ENCODE measurements around the gene AHR. TPM values are rescaled to one million over a fixed set of nuclear protein-coding genes. Genes with fewer than 3 reads are reported as not detected.
A peak's percentile ranks its signal among the peaks of the same experiment; 100 is the strongest.

The AHR gene
- polyA plus RNA-seq (2013, experiment 1 of 2) = 29.9 TPM
- 26.8 TPM for polyA plus RNA-seq (2013, experiment 2 of 2)

GRCh38 chr7:17298102-17298839 is at the start of gene AHR:
AHR (plus strand) TSS chr7:17298652; CDS start chr7:17299265, 613 bp downstream.
- no peaks in the 10 kb centered on the region for H3K9me3 ChIP-seq (ENCODE audit: control insufficient read depth, low read length)
- 3 to 4% methylated on average over 34 to 35 of the region's 46 CpGs for WGBS, 2 experiments (ENCODE audit: insufficient coverage in 2 of 2)
- H3K27ac ChIP-seq (ENCODE audit: low read depth, low read length, severe bottlenecking) = no peak within 1 kb of the TSS
- H3K4me1 ChIP-seq (ENCODE audit: control insufficient read depth, insufficient read depth, low read length, poor library complexity, severe bottlenecking) = no peaks in the 10 kb centered on the region
- peak within 1 kb of the TSS; percentile 83 for H3K4me3 ChIP-seq (ENCODE audit: extremely low read depth, insufficient read depth, low read length, poor library complexity, severe bottlenecking)
- no peaks in the 10 kb centered on the region for H3K36me3 ChIP-seq (ENCODE audit: control insufficient read depth, insufficient read depth, low read length)

DNA sequence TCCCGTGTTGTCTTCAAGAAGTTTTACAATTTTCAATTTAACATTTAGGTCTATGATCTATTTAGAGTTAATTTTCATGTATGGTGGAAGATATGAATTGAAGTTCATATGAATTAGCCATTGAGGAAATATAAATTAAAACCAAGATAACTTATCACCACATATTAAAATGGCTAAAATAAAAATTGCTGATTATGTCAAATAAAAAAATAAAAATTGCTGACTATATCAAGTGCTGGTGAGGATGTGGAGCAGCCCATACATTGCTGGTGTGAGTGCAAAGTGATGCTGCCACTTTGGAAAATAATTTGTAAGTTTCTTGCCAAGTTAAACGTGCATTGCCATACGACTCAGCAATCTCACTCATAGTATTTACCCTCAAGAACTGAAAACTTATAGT is 44.6 kb upstream of the AHR start:
- Histone ChIP-seq H3K27ac (ENCODE audit: low read depth, low read length, severe bottlenecking) (no peak overlapping the region), H3K4me3 (ENCODE audit: extremely low read depth, insufficient read depth, low read length, poor library complexity, severe bottlenecking) (no peak overlapping the region), H3K4me1 (ENCODE audit: control insufficient read depth, insufficient read depth, low read length, poor library complexity, severe bottlenecking) (no peaks in the 10 kb centered on the region), H3K36me3 (ENCODE audit: control insufficient read depth, insufficient read depth, low read length) (no peaks in the 10 kb centered on the region), H3K9me3 (ENCODE audit: control insufficient read depth, low read length) (no peaks in the 10 kb centered on the region)
- WGBS, 2 experiments (ENCODE audit: insufficient coverage in 2 of 2) = no CpG with 5 or more reads among the region's 3 CpGs

DNA sequence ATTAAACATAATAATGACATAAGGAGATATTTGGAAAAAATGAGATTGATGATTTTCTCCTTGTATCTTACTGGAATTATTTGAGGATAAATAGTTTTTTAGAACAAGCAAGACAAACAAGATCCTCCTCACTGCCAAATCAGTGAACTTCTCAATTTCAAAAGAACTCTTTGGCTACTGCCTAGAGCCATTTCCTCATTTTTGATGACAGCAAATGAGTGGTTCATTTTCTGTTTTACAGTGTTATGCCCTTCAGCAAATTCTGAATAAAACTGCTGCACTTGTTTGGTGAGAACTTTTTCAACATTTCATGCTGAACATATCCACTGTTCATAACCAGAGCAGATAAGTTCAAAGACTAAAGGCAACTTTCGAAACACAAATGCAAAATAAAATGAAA is 42.5 kb upstream of the AHR start:
- Histone ChIP-seq H3K27ac (ENCODE audit: low read depth, low read length, severe bottlenecking) (no peak overlapping the region), H3K9me3 (ENCODE audit: control insufficient read depth, low read length) (no peaks in the 10 kb centered on the region), H3K36me3 (ENCODE audit: control insufficient read depth, insufficient read depth, low read length) (no peaks in the 10 kb centered on the region), H3K4me3 (ENCODE audit: extremely low read depth, insufficient read depth, low read length, poor library complexity, severe bottlenecking) (no peak overlapping the region), H3K4me1 (ENCODE audit: control insufficient read depth, insufficient read depth, low read length, poor library complexity, severe bottlenecking) (no peaks in the 10 kb centered on the region)
- no CpG with 5 or more reads among the region's 1 CpG for WGBS, 2 experiments (ENCODE audit: insufficient coverage in 2 of 2)

- Histone ChIP-seq H3K4me1 (ENCODE audit: control insufficient read depth, insufficient read depth, low read length, poor library complexity, severe bottlenecking) (no peaks in the 10 kb centered on the region), H3K36me3 (ENCODE audit: control insufficient read depth, insufficient read depth, low read length) (no peaks in the 10 kb centered on the region), H3K27ac (ENCODE audit: low read depth, low read length, severe bottlenecking) (no peak overlapping the region), H3K4me3 (ENCODE audit: extremely low read depth, insufficient read depth, low read length, poor library complexity, severe bottlenecking) (no peak overlapping the region), H3K9me3 (ENCODE audit: control insufficient read depth, low read length) (no peaks in the 10 kb centered on the region)
- 33 to 50% methylated on average over 1 of the region's 2 CpGs for WGBS, 2 experiments (ENCODE audit: insufficient coverage in 2 of 2)
Observed at GRCh38 chr7:17256375-17256774, 42.1 kb upstream of the AHR start.

DNA sequence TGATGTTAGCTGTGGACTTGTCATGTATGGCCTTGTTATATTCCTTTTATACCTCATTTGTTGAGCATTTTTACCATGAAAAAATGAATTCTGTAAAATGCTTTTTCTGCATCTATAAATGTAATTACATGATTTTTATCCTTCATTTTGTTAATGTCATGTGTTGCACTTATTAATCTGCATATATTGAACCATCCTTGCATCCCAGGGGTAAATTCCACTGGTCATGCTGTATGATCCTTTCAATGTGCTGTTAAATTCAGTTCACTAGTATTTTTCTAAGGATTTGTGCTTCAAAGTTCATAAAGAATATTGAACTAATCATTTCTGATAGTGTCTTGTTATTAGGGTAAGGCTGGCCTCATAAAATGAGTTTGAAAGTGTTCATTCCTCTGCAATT is 31.9 kb upstream of the AHR start:
- Histone ChIP-seq H3K4me1 (ENCODE audit: control insufficient read depth, insufficient read depth, low read length, poor library complexity, severe bottlenecking) (no peaks in the 10 kb centered on the region), H3K36me3 (ENCODE audit: control insufficient read depth, insufficient read depth, low read length) (no peaks in the 10 kb centered on the region), H3K4me3 (ENCODE audit: extremely low read depth, insufficient read depth, low read length, poor library complexity, severe bottlenecking) (no peak overlapping the region), H3K9me3 (ENCODE audit: control insufficient read depth, low read length) (peaks cover 15% of the 10 kb centered on the region), H3K27ac (ENCODE audit: low read depth, low read length, severe bottlenecking) (no peak overlapping the region)

DNA sequence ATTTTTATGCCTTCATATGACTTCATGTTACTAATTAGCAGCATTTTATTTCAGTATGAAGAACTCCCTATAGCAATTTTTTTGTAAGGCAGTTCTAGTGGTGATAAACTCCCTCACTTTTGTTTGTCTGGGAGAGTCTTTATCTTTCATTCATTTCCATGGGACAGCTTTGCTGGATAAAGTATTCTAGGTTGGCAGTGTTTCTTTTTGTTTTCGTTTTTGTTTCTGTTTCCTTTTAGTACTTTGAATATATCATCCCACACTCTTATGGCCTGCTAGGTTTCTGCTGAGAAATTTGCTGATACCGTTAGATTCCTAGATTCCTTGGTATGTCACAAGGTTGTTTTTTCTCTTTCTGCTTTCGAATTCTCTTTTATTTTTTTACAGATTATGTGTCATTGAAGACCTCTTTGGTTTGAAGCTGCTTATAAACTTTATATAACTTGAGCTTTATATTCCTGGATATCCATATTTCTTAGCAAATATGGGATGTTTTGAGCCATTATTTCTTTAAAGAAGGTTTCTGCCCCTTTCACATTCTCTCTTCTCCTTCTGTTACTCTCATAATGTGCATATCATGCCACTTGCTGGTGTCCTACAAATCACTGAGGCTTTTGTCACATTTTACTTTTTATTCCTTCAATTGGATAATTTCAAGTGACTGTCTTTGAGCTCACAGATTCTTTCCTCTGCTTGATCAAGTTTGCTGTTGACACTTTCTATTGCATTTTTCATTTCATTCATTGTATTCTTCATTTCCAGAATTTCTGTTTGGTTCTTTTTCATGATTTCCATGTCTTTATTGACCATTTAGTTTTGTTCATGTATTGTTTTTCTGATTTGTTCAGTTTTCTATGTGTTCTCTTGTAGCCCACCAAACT is 28.9 kb upstream of the AHR start:
- Histone ChIP-seq H3K4me1 (ENCODE audit: control insufficient read depth, insufficient read depth, low read length, poor library complexity, severe bottlenecking) (no peaks in the 10 kb centered on the region), H3K4me3 (ENCODE audit: extremely low read depth, insufficient read depth, low read length, poor library complexity, severe bottlenecking) (no peak overlapping the region)
- no CpG with 5 or more reads among the region's 3 CpGs for WGBS, 2 experiments (ENCODE audit: insufficient coverage in 2 of 2)

DNA sequence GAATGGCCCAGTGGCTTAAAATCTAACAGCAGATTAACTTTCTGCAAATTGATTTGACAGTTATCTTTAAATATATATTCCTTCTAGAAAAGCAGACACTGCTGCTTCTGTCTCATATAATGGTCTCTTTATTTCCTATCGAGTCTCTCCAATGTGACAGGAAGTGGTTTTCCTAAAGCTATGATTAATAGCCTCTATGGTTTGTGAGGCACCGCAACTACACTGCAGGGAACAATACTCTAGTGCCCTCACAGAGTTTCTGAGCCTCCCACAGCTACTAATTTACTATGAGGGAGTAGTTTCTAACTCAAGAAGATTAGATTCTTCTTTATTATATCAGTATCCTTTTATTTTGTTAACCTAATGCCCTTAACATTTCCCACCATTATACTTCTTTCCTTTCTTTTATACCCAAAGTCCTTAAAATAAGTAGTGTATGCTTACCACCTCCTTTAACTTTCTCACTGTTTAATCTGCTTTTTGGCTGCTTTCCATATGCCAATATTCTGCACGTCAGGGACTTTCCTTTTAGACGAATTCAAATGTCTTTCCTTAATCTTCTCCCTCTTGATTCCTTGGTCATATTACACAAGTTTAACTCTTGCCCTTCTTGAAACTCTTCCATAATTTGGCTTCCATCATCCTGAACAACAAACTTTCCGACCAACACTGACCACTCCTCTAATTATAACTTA is 23.8 kb upstream of the AHR start:
- WGBS, 2 experiments (ENCODE audit: insufficient coverage in 2 of 2) = 88 to 94% methylated on average over 3 of the region's 5 CpGs
- H3K27ac ChIP-seq (ENCODE audit: low read depth, low read length, severe bottlenecking) = no peak overlapping the region

More for the DNA sequence above, 28.9 kb upstream of the AHR start:
- H3K9me3 ChIP-seq (ENCODE audit: control insufficient read depth, low read length) = peaks cover 15% of the 10 kb centered on the region
- no peaks in the 10 kb centered on the region for H3K36me3 ChIP-seq (ENCODE audit: control insufficient read depth, insufficient read depth, low read length)
- H3K27ac ChIP-seq (ENCODE audit: low read depth, low read length, severe bottlenecking) = no peak overlapping the region

DNA sequence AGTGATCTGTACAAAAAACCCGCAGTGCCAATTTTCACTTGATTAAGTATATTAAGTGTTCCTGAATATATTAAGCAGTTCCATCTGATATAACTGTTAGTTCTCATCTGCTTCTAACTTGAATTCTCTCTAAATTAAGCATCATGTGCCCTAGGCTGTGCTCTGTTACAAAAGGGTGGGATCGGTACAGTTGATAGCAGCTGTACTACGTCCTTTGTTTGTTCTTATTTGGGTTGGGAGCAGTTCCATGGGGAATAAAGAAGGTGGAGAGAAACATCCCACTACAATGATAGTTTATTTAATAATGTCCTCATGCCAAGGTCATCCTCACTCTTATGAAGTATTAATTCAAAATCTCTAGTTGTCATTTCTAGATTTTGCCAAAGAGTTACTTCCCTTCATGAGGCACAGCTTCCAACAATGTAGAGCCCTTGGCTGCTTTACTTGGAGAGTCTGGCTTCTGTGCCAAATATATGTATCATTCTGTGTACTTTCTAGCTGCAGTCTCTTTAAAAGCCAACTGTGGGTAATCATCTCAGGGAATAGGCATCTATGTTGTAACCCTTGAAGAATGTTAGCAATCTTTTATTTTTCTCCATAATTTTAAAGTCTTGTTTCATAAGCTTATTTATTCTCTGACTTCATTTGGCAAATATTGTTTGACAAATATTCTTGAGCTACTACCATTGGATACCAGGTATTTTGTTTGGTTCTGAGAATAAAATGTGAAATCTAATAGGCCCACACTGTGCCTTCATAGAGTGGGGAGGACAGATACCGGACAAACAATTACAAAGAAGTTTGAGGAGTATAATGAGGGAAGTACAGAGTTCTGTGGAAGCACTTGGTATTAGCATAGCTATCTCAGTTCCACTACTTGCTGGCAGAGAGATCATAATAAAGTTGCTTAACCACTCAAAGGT is 22.4 kb upstream of the AHR start:
- Histone ChIP-seq H3K4me3 (ENCODE audit: extremely low read depth, insufficient read depth, low read length, poor library complexity, severe bottlenecking) (no peak overlapping the region), H3K27ac (ENCODE audit: low read depth, low read length, severe bottlenecking) (peak overlapping the region; percentile 43), H3K36me3 (ENCODE audit: control insufficient read depth, insufficient read depth, low read length) (no peaks in the 10 kb centered on the region), H3K4me1 (ENCODE audit: control insufficient read depth, insufficient read depth, low read length, poor library complexity, severe bottlenecking) (no peaks in the 10 kb centered on the region), H3K9me3 (ENCODE audit: control insufficient read depth, low read length) (no peaks in the 10 kb centered on the region)
- no CpG with 5 or more reads among the region's 4 CpGs for WGBS, 2 experiments (ENCODE audit: insufficient coverage in 2 of 2)

More for the DNA sequence above, 23.8 kb upstream of the AHR start:
- Histone ChIP-seq H3K9me3 (ENCODE audit: control insufficient read depth, low read length) (peaks cover 11% of the 10 kb centered on the region), H3K36me3 (ENCODE audit: control insufficient read depth, insufficient read depth, low read length) (no peaks in the 10 kb centered on the region), H3K4me3 (ENCODE audit: extremely low read depth, insufficient read depth, low read length, poor library complexity, severe bottlenecking) (no peak overlapping the region), H3K4me1 (ENCODE audit: control insufficient read depth, insufficient read depth, low read length, poor library complexity, severe bottlenecking) (no peaks in the 10 kb centered on the region)

- no peaks in the 10 kb centered on the region for H3K9me3 ChIP-seq (ENCODE audit: control insufficient read depth, low read length)
- no CpG with 5 or more reads among the region's 4 CpGs for WGBS, 2 experiments (ENCODE audit: insufficient coverage in 2 of 2)
- H3K36me3 ChIP-seq (ENCODE audit: control insufficient read depth, insufficient read depth, low read length) = no peaks in the 10 kb centered on the region
- no peak overlapping the region for H3K4me3 ChIP-seq (ENCODE audit: extremely low read depth, insufficient read depth, low read length, poor library complexity, severe bottlenecking)
- H3K4me1 ChIP-seq (ENCODE audit: control insufficient read depth, insufficient read depth, low read length, poor library complexity, severe bottlenecking) = no peaks in the 10 kb centered on the region
- no peak overlapping the region for H3K27ac ChIP-seq (ENCODE audit: low read depth, low read length, severe bottlenecking)
Observed at GRCh38 chr7:17279061-17279460, 19.4 kb upstream of the AHR start.

GRCh38 chr7:17289074-17289645 is 9.3 kb upstream of the AHR start:
- Histone ChIP-seq H3K27ac (ENCODE audit: low read depth, low read length, severe bottlenecking) (no peak overlapping the region), H3K36me3 (ENCODE audit: control insufficient read depth, insufficient read depth, low read length) (no peaks in the 10 kb centered on the region), H3K9me3 (ENCODE audit: control insufficient read depth, low read length) (no peaks in the 10 kb centered on the region), H3K4me1 (ENCODE audit: control insufficient read depth, insufficient read depth, low read length, poor library complexity, severe bottlenecking) (no peaks in the 10 kb centered on the region), H3K4me3 (ENCODE audit: extremely low read depth, insufficient read depth, low read length, poor library complexity, severe bottlenecking) (no peak overlapping the region)
